Caco-2 (cell line): ENCODE data around the gene TFRC. TPM values are rescaled to one million over a fixed set of nuclear protein-coding genes. Genes with fewer than 3 reads are reported as not detected.

Source experiments
- BruUV-seq: library from RNA; stranded (reverse); fragments of 400-500 nt; replicated peaks from 2 replicates; lab custom pipeline; 2021; lab: Mats Ljungman, UMichigan
- CTCF ChIA-PET: fragments of 300-600 bp; sonication (Branson Sonifier 250); formaldehyde crosslinking; loops from one replicate; lab custom pipeline; 2022; ENCODE audit warnings: antibody characterized with exemption; lab: Charles Lee
- POLR2A ChIA-PET: fragments of 300-600 bp; sonication (Branson Sonifier 250); formaldehyde crosslinking; loops from one replicate; lab custom pipeline; 2022; ENCODE audit warnings: antibody characterized with exemption; lab: Charles Lee
- DNase-seq, 2 experiments: peaks; one replicate each; pipeline versions ENCODE4 v3.0.0 to v3.0.0-alpha.2; 2020 to 2022
- H3K27me3 ChIP-seq: replicated peaks from 2 replicates; pipeline ENCODE4 v1.6.0; 2011; ENCODE audit warnings: low read length; ENCODE audit not compliant: control insufficient read depth, insufficient read depth
- H3K36me3 ChIP-seq: 2 replicates; pipeline ENCODE4 v1.5.1; 2011; ENCODE audit warnings: low read length; ENCODE audit not compliant: control insufficient read depth, insufficient read depth
- H3K4me1 ChIP-seq: fragments of 250-450 bp; sonication (Bioruptor Pico); 2 replicates; pipeline ENCODE4 v1.5.1; 2020; ENCODE audit warnings: mild to moderate bottlenecking
- H3K4me3 ChIP-seq: 2 replicates; pipeline ENCODE4 v1.5.1; 2011; ENCODE audit warnings: low read depth, mild to moderate bottlenecking, control low read depth, low read length
- H3K9me3 ChIP-seq: fragments of 250-450 bp; sonication (Bioruptor Pico); 2 replicates; pipeline ENCODE4 v1.5.1; 2020; ENCODE audit warnings: mild to moderate bottlenecking, moderate library complexity
- H3K27ac Mint-ChIP-seq: one replicate; pipeline ENCODE4 v1.8.0; 2022; ENCODE audit warnings: mixed read lengths; ENCODE audit not compliant: unreplicated experiment
- H3K27me3 Mint-ChIP-seq: one replicate; pipeline ENCODE4 v1.8.0; 2022; ENCODE audit warnings: mixed read lengths; ENCODE audit not compliant: insufficient read depth, unreplicated experiment
- H3K36me3 Mint-ChIP-seq: one replicate; pipeline ENCODE4 v1.8.0; 2022; ENCODE audit warnings: mild to moderate bottlenecking, mixed read lengths; ENCODE audit not compliant: insufficient read depth, unreplicated experiment
- H3K4me1 Mint-ChIP-seq: one replicate; pipeline ENCODE4 v1.8.0; 2022; ENCODE audit warnings: low read depth, mixed read lengths; ENCODE audit not compliant: unreplicated experiment
- H3K4me3 Mint-ChIP-seq: one replicate; pipeline ENCODE4 v1.8.0; 2022; ENCODE audit warnings: mild to moderate bottlenecking, moderate library complexity, mixed read lengths; ENCODE audit not compliant: unreplicated experiment
- H3K9me3 Mint-ChIP-seq: one replicate; pipeline ENCODE4 v1.8.0; 2022; ENCODE audit warnings: mixed read lengths; ENCODE audit not compliant: unreplicated experiment
- CTCF ChIP-seq, 2 experiments: fragments of 200-600 bp in 1 of 2; IDR thresholded peaks; 1 replicate in 1 of 2; 2 replicates in 1 of 2; pipeline versions ENCODE4 v1.5.1 to v1.8.0; 2011 to 2022; ENCODE audit warnings: antibody characterized with exemption in 1 of 2, control low read depth in 1 of 2, inconsistent platforms in 1 of 2, low read depth in 1 of 2, low read length in 1 of 2, mild to moderate bottlenecking in 1 of 2, moderate library complexity in 1 of 2; ENCODE audit not compliant: insufficient read depth in 1 of 2, severe bottlenecking in 1 of 2, unreplicated experiment in 1 of 2
- intact Hi-C: fragments of 100-400 bp; cut with micrococcal nuclease; formaldehyde crosslinking; loops from one replicate; pipeline ENCODE4 v1.10.0; 2022; ENCODE audit not compliant: unreplicated experiment
- total RNA-seq: library from RNA; stranded (reverse); gene quantifications from 2 replicates; pipeline ENCODE4 v1.2.3, GENCODE V29; 2022

The TFRC gene
- total RNA-seq, 1 experiment from 2014 or later: 267 TPM

- peak overlapping the region; percentile 66 for H3K27ac Mint-ChIP-seq
- Histone ChIP-seq H3K4me1 (peaks cover 14% of the 10 kb centered on the region), H3K36me3 (peaks cover 7% of the 10 kb centered on the region), H3K27me3 (no peaks in the 10 kb centered on the region), H3K4me3 (no peak overlapping the region), H3K9me3 (no peaks in the 10 kb centered on the region)
- intact Hi-C loops: no loop called here
- H3K36me3 Mint-ChIP-seq: peaks cover 90% of the 10 kb centered on the region
- no peaks in the 10 kb centered on the region for H3K4me1 Mint-ChIP-seq
- ChIA-PET POLR2A (no interaction called here), CTCF (no interaction called here)
- BruUV-seq: no TSS peak
- H3K27me3 Mint-ChIP-seq: no peaks in the 10 kb centered on the region
- no peaks in the 10 kb centered on the region for H3K9me3 Mint-ChIP-seq
- DNase-seq: no peak
- no peak for TF ChIP-seq CTCF (IDR thresholded peaks at IDR 0.05; ENCODE audit: insufficient read depth in 1 of 2, low read depth in 1 of 2, low read length in 1 of 2, severe bottlenecking in 1 of 2, unreplicated experiment in 1 of 2)
- no peak overlapping the region for H3K4me3 Mint-ChIP-seq
Observed at GRCh38 chr3:196055240-196055639, 26.6 kb downstream of the TFRC start.

- POLR2A ChIA-PET: no interaction called here
- BruUV-seq: no TSS peak
- no peaks in the 10 kb centered on the region for H3K9me3 Mint-ChIP-seq
- CTCF ChIA-PET: no interaction called here
- H3K36me3 ChIP-seq: peaks cover 7% of the 10 kb centered on the region
- no peak overlapping the region for H3K4me3 Mint-ChIP-seq
- H3K9me3 ChIP-seq: no peaks in the 10 kb centered on the region
- no peaks in the 10 kb centered on the region for H3K27me3 Mint-ChIP-seq
- peaks cover 90% of the 10 kb centered on the region for H3K36me3 Mint-ChIP-seq
- no peak overlapping the region for H3K4me3 ChIP-seq
- H3K4me1 Mint-ChIP-seq: no peaks in the 10 kb centered on the region
- intact Hi-C loops: no loop called here
- H3K27me3 ChIP-seq: no peaks in the 10 kb centered on the region
- H3K4me1 ChIP-seq: peaks cover 18% of the 10 kb centered on the region
- no peak overlapping the region for H3K27ac Mint-ChIP-seq
- no peak for DNase-seq
- no peak for TF ChIP-seq CTCF (IDR thresholded peaks at IDR 0.05; ENCODE audit: insufficient read depth in 1 of 2, low read depth in 1 of 2, low read length in 1 of 2, severe bottlenecking in 1 of 2, unreplicated experiment in 1 of 2)
Observed at GRCh38 chr3:196054661-196055060, 27.2 kb downstream of the TFRC start.

- Mint-ChIP-seq H3K36me3 (peaks cover 92% of the 10 kb centered on the region), H3K27me3 (no peaks in the 10 kb centered on the region), H3K27ac (no peak overlapping the region), H3K4me1 (no peaks in the 10 kb centered on the region), H3K9me3 (no peaks in the 10 kb centered on the region), H3K4me3 (no peak overlapping the region)
- DNase-seq: no peak
- no TSS peak for BruUV-seq
- CTCF ChIA-PET: no interaction called here
- H3K4me3 ChIP-seq: no peak overlapping the region
- H3K4me1 ChIP-seq: peaks cover 23% of the 10 kb centered on the region
- H3K27me3 ChIP-seq: no peaks in the 10 kb centered on the region
- H3K36me3 ChIP-seq: peaks cover 7% of the 10 kb centered on the region
- TF ChIP-seq CTCF (IDR thresholded peaks at IDR 0.05; ENCODE audit: insufficient read depth in 1 of 2, low read depth in 1 of 2, low read length in 1 of 2, severe bottlenecking in 1 of 2, unreplicated experiment in 1 of 2): no peak
- POLR2A ChIA-PET: no interaction called here
- intact Hi-C loops: no loop called here
- H3K9me3 ChIP-seq: no peaks in the 10 kb centered on the region
Observed at GRCh38 chr3:196053487-196053886, 28.4 kb downstream of the TFRC start.
